Lower leg skin (tissue), 4 donors: ENCODE measurements around the gene PPFIA1. TPM values are rescaled to one million over a fixed set of nuclear protein-coding genes. Genes with fewer than 3 reads are reported as not detected.

Source experiments
- DNase-seq, 2 donors: peaks; one replicate each; pipeline ENCODE4 v3.0.0-alpha.2; 2019; ENCODE audit warnings: low spot score in 2 of 2
- H3K4me3 ChIP-seq: fragments of 200-600 bp; sonication (generic); 2 replicates; pipeline ENCODE4 v1.5.1; 2017; ENCODE audit warnings: mild to moderate bottlenecking, low read depth; ENCODE audit not compliant: poor library complexity, severe bottlenecking
- POLR2A ChIP-seq, 2 donors: fragments of 450-650 bp; IDR thresholded peaks; one replicate each; pipeline ENCODE4 v1.6.1; 2016 to 2017; ENCODE audit warnings: antibody characterized with exemption in 2 of 2, mild to moderate bottlenecking in 1 of 2, moderate library complexity in 1 of 2
- WGBS, 2 donors: methylation state at CpG; one replicate each; pipeline ENCODE4 v1.1.5; 2018; 5-methylcytosine and 5-hydroxymethylcytosine counted together
- intact Hi-C: fragments of 100-400 bp; cut with DNase I; formaldehyde crosslinking; loops from one replicate; pipeline ENCODE4 v1.15.0; 2023; ENCODE audit warnings: low total_unique reads
- total RNA-seq, 4 donors: library from RNA; depleted of rRNA; stranded (reverse); fragments of >200 nt; gene quantifications; one replicate each; pipeline ENCODE4 v1.1.0, GENCODE V29; 2016
- TF ChIP-seq, protein P1 (sequence below), 3 donors: fragments of 450-650 bp; IDR thresholded peaks; one replicate each; pipeline ENCODE4 v1.5.1; 2016; ENCODE audit warnings: antibody characterized with exemption in 3 of 3, mild to moderate bottlenecking in 3 of 3, moderate library complexity in 2 of 3

The PPFIA1 gene
- total RNA-seq, 4 donors from 2014 or later: 31.9 to 61.7 (median 48.5) TPM

DNA sequence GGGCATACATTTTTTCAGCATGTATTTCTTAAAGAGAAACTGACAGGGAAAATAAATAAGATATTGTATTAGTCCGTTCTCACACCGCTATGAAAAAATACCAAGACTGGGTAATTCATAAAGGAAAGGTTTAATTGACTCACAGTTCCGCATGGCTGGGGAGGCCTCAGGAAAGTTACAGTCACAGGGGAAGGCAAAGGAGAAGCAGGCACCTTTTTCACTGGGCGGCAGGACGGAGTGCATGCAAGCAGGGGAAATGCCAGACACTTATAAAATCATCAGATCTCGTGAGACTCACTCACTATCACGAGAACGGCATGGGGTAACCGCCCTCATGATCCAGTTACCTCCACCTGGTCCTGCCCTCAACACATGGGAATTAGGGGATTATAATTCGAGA is 44.2 kb downstream of the PPFIA1 start:
- no peak for TF ChIP-seq POLR2A (IDR thresholded peaks at IDR 0.05)
- TF ChIP-seq, protein P1, sequence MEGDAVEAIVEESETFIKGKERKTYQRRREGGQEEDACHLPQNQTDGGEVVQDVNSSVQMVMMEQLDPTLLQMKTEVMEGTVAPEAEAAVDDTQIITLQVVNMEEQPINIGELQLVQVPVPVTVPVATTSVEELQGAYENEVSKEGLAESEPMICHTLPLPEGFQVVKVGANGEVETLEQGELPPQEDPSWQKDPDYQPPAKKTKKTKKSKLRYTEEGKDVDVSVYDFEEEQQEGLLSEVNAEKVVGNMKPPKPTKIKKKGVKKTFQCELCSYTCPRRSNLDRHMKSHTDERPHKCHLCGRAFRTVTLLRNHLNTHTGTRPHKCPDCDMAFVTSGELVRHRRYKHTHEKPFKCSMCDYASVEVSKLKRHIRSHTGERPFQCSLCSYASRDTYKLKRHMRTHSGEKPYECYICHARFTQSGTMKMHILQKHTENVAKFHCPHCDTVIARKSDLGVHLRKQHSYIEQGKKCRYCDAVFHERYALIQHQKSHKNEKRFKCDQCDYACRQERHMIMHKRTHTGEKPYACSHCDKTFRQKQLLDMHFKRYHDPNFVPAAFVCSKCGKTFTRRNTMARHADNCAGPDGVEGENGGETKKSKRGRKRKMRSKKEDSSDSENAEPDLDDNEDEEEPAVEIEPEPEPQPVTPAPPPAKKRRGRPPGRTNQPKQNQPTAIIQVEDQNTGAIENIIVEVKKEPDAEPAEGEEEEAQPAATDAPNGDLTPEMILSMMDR (IDR thresholded peaks at IDR 0.05): no peak
- WGBS, 2 donors: 82 to 88% methylated on average over 10 of the region's 10 CpGs
- DNase-seq: no peak
- no peak overlapping the region for H3K4me3 ChIP-seq
- intact Hi-C loops: no loop called here

GRCh38 chr11:70315716-70316115 is 45.2 kb downstream of the PPFIA1 start:
- 79 to 86% methylated on average over 4 of the region's 4 CpGs for WGBS, 2 donors
- TF ChIP-seq, protein P1 (IDR thresholded peaks at IDR 0.05): no peak
- TF ChIP-seq POLR2A (IDR thresholded peaks at IDR 0.05): no peak
- DNase-seq: no peak
- H3K4me3 ChIP-seq: no peak overlapping the region
- intact Hi-C loops: no loop called here

DNA sequence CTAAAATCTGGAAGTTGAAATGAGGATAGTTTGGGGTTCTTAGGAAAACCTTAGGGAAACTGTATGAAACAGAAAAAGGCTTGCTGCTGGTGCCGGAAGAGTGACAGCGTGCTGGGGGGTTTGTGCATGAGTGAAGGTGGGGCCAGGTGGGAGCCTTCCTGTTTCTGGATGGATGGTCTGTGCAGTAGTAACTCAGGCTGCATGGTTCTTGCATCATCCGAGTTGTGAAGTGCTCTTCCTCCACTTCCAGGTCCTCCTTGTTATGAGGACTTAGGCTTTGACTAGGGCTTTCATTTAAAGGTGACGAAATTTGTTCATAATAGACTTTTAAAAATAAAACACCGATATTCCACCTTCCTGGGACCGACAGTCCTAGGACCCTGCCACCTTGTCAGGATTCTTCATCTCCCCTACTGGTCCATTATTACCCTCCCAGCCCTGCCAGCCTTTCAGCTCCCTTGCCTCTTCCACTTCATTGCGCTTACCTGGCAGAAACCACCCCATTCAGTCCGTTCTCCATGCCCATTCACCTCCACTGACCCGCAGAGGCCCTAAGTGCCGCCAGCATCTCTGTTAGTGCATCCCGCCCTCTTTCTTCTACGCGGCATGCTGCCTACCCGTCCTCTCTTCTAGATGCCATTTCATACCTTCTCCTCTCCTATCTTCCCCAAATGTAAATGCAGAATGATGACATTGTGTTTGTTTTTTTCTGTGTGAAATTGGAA is 47.3 kb downstream of the PPFIA1 start:
- no peak for TF ChIP-seq POLR2A (IDR thresholded peaks at IDR 0.05)
- TF ChIP-seq, protein P1 (IDR thresholded peaks at IDR 0.05): no peak
- DNase-seq: no peak
- intact Hi-C loops: no loop called here
- no peak overlapping the region for H3K4me3 ChIP-seq
- WGBS, 2 donors: 92 to 96% methylated on average over 14 of the region's 14 CpGs

- no peak for TF ChIP-seq POLR2A (IDR thresholded peaks at IDR 0.05)
- TF ChIP-seq, protein P1 (IDR thresholded peaks at IDR 0.05): no peak
- no peak overlapping the region for H3K4me3 ChIP-seq
- WGBS, 2 donors: 90 to 96% methylated on average over 9 to 10 of the region's 10 CpGs
- intact Hi-C loops: no loop called here
- DNase-seq: no peak
These were observed 49.0 kb downstream of the PPFIA1 start for GRCh38 chr11:70319396-70320076.

- no peak for DNase-seq
- TF ChIP-seq, protein P1 (IDR thresholded peaks at IDR 0.05): no peak
- TF ChIP-seq POLR2A (IDR thresholded peaks at IDR 0.05): no peak
- WGBS, 2 donors: 98% methylated on average over 2 of the region's 2 CpGs
- H3K4me3 ChIP-seq: no peak overlapping the region
- intact Hi-C loops: no loop called here
These were observed 52.2 kb downstream of the PPFIA1 start for GRCh38 chr11:70322666-70323065.
